Kidney capillary endothelial cell (primary cell): ENCODE results near the gene MARK3.

ENCODE experiments used
- DNase-seq: peaks from one replicate; pipeline ENCODE4 v3.0.0-alpha.2; 2018; ENCODE audit warnings: low spot score

The MARK3 gene

GRCh38 chr14:103550451-103551337, 165.5 kb downstream of the MARK3 start:
- no peak for DNase-seq

DNA sequence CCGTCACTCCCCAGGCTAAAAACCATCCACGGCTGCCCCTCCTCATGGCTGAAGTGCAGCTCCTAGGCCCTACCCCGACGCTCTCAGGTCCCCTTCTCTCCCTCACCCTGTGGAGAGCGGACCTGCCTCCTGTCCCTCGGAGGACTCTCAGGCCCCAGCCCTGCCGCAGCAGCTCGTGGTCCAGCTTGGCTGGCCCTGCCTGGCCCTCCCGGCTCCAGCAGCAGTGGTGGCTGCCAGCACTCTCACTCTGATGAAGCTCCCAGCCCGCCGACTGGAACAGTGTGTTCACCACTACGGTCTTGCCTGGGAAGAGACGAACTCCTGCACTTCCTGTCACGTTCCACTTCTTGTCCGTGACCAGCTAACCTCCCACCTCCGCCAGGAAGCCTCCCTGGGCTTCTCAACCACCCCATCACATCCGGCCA, 166.1 kb downstream of the MARK3 start:
- DNase-seq: no peak

DNA sequence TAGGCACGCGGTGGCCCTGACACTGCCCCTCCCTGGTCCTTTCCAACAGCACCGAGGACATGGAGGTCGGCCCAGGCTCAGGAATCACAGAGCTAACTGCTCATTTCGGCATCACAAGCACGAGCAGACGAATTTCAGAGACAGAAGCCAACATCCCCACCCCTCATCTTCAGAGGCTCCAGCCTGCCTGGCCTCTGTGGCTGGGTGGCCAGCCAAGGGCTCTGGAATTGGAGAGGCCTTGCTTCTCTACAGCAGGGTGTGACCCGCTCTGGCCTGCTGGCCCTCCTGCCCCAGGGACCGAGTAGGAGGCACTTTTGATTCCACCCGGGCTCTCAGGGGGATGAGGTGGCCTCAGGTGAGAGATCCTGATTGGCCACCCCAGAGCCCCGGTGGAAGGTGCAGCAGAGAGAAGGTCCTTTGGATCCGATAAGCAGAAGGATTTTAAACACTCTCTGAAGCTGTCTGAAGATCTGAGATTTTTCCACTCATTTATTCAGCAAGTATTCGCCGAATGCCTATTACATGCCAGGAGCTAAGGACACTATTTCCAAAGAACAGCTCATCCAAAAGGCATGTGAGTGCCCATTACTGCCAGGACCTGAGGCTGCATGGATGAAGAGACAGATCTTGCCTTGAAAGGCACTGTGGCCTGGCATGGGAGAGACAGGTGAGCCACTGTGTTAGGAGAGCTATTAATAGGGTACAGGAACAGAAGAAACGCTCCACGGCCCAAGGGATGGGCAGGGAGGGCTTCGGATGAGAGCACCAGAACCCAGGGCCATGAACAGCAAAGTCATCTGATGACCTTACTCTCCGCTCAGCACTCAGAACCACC, 167.0 kb downstream of the MARK3 start:
- DNase-seq: no peak

- DNase-seq: no peak
These were observed 167.6 kb downstream of the MARK3 start for GRCh38 chr14:103552846-103553210.
